ENCODE measurements around the gene AKT3.

Gene AKT3

DNA sequence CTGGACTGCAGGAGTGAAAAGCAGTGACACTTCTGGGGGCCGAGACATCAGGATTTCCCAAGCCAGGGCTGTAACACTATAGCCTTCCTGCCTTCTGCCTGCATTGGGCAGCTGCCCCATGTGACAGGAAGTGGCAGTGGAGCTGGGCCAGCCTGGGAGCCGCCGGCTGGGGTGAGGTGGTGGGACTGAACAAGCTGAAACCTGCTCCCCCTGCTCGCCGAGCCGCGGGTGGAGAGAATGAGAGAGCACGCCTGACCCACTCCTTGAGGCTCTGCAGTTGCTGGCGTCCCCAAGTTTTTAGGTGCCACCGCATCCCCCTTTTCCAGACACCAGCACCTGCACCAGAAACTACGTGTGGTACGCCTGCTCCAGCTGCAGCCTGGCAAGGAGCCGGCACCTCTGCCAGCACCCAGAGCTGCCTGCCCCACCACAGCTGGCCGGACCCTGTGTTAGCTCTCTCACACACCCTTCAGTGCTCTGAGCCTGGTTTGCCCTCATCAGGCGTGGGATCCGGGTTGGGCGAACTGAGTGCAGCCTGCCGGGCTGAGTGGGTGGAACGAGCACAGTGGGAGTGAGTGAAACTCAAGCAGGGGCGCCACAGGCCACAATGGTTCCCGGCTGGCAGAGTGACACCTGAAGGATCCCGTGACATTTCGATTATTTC lies 119.4 kb downstream of the AKT3 start:
- no peak for DNase-seq (ENCODE audit: low spot score in 2 of 2)
- in situ Hi-C loops (cut with MboI; ENCODE audit: low sequenced_read_pairs), result no loop called here

DNA sequence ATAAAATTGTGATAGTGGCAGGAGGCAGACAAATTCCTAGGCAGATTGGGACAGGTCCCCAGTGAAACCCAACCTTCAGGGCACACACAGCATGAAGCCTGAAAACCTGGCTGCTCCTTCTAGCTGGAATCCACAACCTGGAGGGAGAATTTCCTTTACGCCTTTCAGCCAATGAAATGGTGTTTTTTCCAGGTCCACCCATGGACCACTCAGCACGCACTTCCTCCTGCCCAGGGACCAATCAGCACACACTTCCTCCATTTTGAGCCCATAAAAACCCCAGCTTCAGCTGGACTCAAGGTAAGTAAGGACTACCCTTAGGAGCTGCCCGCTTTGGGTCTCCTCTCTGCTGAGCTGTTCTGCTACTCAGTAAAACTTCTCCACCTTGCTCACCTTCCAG lies 120.1 kb downstream of the AKT3 start:
- in situ Hi-C loops (cut with MboI; ENCODE audit: low sequenced_read_pairs), result no loop called here

More for the DNA sequence above, 119.4 kb downstream of the AKT3 start:
- Histone ChIP-seq H3K4me3 (no peak overlapping the region), H3K27me3 (ENCODE audit: low read depth) (no peaks in the 10 kb centered on the region), H3K9me3 (no peaks in the 10 kb centered on the region), H3K36me3 (replicated peaks) (no peaks in the 10 kb centered on the region), H3K4me1 (peaks cover 48% of the 10 kb centered on the region)

DNA sequence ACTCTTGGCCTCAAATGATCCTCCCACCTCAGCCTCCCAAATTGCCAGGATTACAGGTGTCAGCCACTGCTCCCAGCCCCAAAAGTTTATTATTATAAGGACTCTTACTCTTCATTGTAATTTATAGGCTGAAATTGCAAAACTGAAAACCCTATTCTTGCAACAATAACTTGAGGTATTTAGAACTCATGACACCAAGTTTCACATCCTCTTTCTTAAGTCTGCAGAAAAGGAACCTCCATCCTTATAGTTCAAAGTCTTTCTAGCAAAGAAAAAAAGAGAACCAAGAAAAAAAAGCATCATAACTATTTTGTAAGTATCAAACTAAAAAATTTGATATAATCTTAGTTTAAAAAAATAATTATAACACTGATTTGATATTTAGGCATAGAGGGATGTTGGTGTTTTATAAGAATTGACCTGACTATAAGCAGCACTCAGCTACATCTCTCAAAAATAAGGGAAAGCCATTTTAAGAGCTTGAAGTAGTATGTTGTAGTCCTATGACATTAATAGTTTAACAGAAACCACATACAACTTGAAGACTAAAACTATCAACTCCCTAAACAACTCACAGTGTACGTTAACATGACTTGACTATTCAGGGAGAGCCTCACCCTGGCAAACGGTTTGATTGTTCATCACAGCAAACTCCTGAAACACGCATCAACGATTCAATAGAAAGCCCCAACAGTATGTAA lies 122.4 kb downstream of the AKT3 start:
- in situ Hi-C loops (cut with MboI; ENCODE audit: low sequenced_read_pairs), result no loop called here
- no peak for DNase-seq (ENCODE audit: low spot score in 2 of 2)
- Histone ChIP-seq H3K4me1 (peaks cover 60% of the 10 kb centered on the region), H3K36me3 (replicated peaks) (no peaks in the 10 kb centered on the region), H3K4me3 (no peak overlapping the region), H3K27me3 (ENCODE audit: low read depth) (no peaks in the 10 kb centered on the region), H3K9me3 (no peaks in the 10 kb centered on the region)

More for the DNA sequence above, 120.1 kb downstream of the AKT3 start:
- H3K4me3 ChIP-seq, result no peak overlapping the region
- no peaks in the 10 kb centered on the region for H3K36me3 ChIP-seq (replicated peaks)
- H3K9me3 ChIP-seq, result no peaks in the 10 kb centered on the region
- H3K4me1 ChIP-seq, result peaks cover 54% of the 10 kb centered on the region
- DNase-seq (ENCODE audit: low spot score in 2 of 2), result no peak
- H3K27me3 ChIP-seq (ENCODE audit: low read depth), result no peaks in the 10 kb centered on the region

DNA sequence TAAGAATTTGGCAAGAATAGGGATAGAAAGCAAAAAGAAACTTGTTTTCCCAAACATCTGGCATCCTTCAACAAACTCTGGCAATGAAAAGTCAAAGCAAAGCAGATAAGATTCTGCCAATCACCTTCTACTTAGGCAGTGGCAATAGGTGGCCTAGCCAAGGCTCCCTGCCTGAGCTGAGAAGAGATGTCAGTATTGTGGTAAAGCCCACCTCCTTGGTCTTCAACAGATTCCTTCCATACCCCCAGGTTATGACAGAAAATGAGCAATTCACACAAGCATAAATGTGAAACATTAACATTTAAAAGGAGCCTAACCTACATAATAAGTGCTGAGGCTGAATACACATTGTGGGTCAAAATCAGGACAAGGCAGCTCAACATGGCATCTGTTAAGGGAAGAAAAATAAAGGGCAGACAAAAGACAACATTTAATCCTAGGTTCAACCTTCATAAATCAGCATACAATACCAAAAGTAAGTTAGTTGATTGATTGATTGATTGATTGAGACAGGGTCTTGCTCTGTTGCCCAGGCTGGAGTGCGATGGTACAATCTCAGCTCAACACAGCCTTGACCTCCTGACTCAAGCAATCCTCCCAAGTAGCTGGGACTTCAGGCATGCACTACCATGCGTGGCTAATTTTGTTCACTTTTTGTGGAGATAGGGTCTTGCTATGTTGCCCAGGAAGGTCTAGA lies 123.1 kb downstream of the AKT3 start:
- H3K27me3 ChIP-seq (ENCODE audit: low read depth), result no peaks in the 10 kb centered on the region
- peak; percentile 72 to 95 for DNase-seq (ENCODE audit: low spot score in 2 of 2)
- peaks cover 62% of the 10 kb centered on the region for H3K4me1 ChIP-seq
- in situ Hi-C loops (cut with MboI; ENCODE audit: low sequenced_read_pairs), result no loop called here
- H3K36me3 ChIP-seq (replicated peaks), result no peaks in the 10 kb centered on the region
- no peaks in the 10 kb centered on the region for H3K9me3 ChIP-seq
- no peak overlapping the region for H3K4me3 ChIP-seq

DNA sequence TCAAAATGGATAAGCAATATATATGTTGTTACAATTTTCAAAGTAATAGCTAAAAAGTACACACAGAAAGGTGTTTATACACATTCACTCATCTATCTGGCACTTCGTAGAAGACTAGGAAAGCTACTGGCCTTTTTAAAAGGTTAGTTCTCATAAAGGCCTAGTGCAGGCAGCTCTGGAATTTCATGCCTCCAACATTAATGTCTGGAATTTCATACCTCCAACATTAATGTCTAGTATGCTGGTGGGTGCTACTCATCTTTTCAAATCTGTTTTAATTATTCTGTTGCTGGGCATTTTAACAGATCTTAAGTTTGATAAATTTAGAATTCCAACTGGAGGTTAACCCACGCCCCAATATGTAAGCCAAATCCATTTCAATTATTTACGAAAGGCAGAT lies 124.2 kb downstream of the AKT3 start:
- in situ Hi-C loops (cut with MboI; ENCODE audit: low sequenced_read_pairs), result no loop called here
- DNase-seq (ENCODE audit: low spot score in 2 of 2), result no peak
- Histone ChIP-seq H3K9me3 (no peaks in the 10 kb centered on the region), H3K4me1 (peaks cover 64% of the 10 kb centered on the region), H3K27me3 (ENCODE audit: low read depth) (no peaks in the 10 kb centered on the region), H3K4me3 (no peak overlapping the region), H3K36me3 (replicated peaks) (no peaks in the 10 kb centered on the region)

DNA sequence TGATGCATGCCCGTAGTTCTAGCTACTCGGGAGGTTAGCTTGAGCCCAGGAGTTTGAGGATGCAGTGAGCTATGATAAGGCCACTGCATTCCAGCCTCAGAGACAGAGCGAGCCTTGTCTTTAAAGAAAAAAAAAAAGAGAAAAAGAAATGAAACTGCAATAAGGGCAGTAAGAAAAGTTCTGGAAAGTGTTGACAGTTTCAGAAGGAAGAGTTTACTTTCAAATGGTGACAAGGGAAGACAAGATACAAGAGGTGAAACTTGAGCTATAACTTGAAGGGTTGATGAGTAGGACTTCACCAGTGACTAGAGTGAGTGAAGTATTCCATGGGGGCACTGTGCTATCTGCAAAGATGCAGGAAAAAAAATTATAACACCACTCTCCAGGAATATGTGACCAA lies 125.0 kb downstream of the AKT3 start:
- no peaks in the 10 kb centered on the region for H3K9me3 ChIP-seq
- no peak overlapping the region for H3K4me3 ChIP-seq
- no peak for DNase-seq (ENCODE audit: low spot score in 2 of 2)
- in situ Hi-C loops (cut with MboI; ENCODE audit: low sequenced_read_pairs), result no loop called here
- H3K36me3 ChIP-seq (replicated peaks), result no peaks in the 10 kb centered on the region
- no peaks in the 10 kb centered on the region for H3K27me3 ChIP-seq (ENCODE audit: low read depth)
- peaks cover 64% of the 10 kb centered on the region for H3K4me1 ChIP-seq

DNA sequence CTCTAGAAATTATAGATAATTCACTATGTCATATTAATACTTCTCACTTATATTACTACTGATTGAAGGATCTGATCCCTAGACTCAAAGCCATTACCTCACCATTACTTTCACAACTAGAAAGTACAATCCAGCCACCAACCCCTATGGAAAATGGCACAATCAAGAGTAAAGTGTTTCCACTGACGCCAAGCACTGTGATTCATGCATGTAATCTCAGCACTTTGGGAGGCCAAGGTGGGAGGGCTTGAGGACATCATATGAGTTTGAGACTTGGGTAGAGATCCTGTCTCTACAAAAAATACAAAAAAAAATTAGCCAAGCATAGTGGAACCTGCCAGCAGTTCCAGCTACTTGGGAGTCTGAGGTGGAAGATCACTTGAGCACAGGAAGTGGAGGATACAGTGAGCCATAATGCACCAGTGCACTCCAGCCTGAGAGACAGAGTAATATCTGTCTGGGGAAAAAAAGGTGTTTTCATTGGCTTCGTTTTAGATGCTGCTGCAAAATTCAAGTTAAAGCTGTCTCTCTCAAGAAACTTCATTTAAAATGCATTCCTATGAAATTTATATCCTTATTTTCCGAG lies 126.5 kb downstream of the AKT3 start:
- no peaks in the 10 kb centered on the region for H3K9me3 ChIP-seq
- peaks cover 79% of the 10 kb centered on the region for H3K4me1 ChIP-seq
- DNase-seq (ENCODE audit: low spot score in 2 of 2), result no peak
- in situ Hi-C loops (cut with MboI; ENCODE audit: low sequenced_read_pairs), result no loop called here
- no peaks in the 10 kb centered on the region for H3K36me3 ChIP-seq (replicated peaks)
- no peaks in the 10 kb centered on the region for H3K27me3 ChIP-seq (ENCODE audit: low read depth)
- H3K4me3 ChIP-seq, result no peak overlapping the region

DNA sequence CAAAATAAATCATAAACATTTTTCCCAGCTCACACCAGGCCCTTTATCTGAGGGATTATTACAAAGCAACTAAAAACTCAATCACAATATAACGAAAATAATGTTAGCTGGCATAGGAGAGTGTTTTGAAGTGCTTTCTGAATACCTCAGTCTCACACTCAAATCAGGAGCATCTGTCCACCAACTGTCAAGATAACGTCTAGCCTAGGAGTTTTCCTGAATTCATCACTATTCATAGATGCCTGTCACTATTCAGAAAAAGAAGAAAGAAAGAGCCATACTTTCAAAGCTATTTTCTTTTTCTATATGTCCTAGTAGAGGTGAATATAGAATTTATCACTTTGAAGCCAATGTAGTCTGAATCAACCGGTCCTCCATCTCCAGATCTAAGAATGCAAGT lies 127.0 kb downstream of the AKT3 start:
- Histone ChIP-seq H3K9me3 (no peaks in the 10 kb centered on the region), H3K4me1 (peaks cover 84% of the 10 kb centered on the region), H3K36me3 (replicated peaks) (no peaks in the 10 kb centered on the region), H3K4me3 (no peak overlapping the region), H3K27me3 (ENCODE audit: low read depth) (no peaks in the 10 kb centered on the region)
- in situ Hi-C loops (cut with MboI; ENCODE audit: low sequenced_read_pairs), result no loop called here
- no peak for DNase-seq (ENCODE audit: low spot score in 2 of 2)

DNA sequence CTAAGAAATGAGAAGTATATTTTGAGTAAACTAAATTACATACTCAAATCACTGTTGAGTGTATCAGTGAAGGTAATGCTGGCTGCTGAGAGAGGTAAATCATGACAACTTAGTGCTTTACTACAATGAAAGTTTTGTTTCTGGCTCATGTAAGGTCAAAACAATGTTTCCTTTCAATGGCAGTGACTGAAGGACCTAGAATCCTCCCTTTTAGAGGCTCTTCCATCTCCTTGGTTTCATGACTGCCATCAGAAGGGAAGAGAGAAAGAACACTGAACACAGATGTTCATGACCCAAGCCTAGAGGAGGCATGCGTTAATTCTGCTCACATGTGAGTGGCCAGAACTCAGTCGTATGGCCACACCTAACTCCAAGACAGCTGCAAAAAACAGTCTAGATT lies 130.6 kb downstream of the AKT3 start:
- DNase-seq (ENCODE audit: low spot score in 2 of 2), result no peak
- H3K27me3 ChIP-seq (ENCODE audit: low read depth), result no peaks in the 10 kb centered on the region
- no peaks in the 10 kb centered on the region for H3K9me3 ChIP-seq
- in situ Hi-C loops (cut with MboI; ENCODE audit: low sequenced_read_pairs), result no loop called here
- H3K4me3 ChIP-seq, result no peak overlapping the region
- H3K4me1 ChIP-seq, result peaks cover 90% of the 10 kb centered on the region
- H3K36me3 ChIP-seq (replicated peaks), result no peaks in the 10 kb centered on the region

DNA sequence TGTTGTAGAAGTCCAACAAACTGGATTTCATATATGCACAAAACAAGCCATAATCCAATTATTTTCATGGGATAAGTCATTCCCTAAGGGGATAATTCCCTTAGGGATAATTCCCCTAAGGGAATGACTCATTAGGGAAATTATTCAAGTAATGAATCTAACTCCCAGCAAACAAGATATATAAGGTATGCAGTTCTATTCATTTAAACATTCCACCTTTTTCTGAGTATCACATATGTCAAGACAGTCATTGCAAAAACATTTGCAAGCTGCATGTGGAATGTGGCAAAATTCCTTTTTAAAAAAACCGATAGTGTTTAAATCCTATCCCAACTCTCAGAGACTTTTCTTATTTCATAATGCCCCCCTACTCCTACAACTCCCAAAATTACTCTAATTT lies 131.2 kb downstream of the AKT3 start:
- H3K4me3 ChIP-seq, result no peak overlapping the region
- H3K27me3 ChIP-seq (ENCODE audit: low read depth), result no peaks in the 10 kb centered on the region
- in situ Hi-C loops (cut with MboI; ENCODE audit: low sequenced_read_pairs), result no loop called here
- peaks cover 96% of the 10 kb centered on the region for H3K4me1 ChIP-seq
- H3K9me3 ChIP-seq, result no peaks in the 10 kb centered on the region
- H3K36me3 ChIP-seq (replicated peaks), result no peaks in the 10 kb centered on the region
- peak in 1 of 2 experiments; percentile 92 for DNase-seq (ENCODE audit: low spot score in 2 of 2)

DNA sequence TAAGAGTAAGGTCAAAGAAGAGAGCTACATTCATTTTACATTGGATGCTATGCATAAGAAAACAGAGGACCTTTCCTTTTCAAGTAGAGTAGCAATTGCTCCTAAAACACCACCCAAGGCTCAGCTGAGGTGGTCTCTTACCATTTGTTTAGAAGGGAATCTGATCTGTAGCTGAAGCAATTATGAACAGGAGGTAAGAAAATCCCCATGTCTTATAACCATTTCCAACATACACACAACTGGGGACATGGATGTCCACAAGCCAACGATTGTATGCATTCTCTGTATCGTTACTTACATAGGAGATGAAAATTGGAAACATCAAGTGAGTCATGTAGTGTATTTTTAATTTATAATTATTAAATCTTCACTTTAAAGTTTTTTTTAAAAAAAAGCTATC lies 132.0 kb downstream of the AKT3 start:
- Histone ChIP-seq H3K4me3 (no peak overlapping the region), H3K9me3 (no peaks in the 10 kb centered on the region), H3K36me3 (replicated peaks) (no peaks in the 10 kb centered on the region), H3K27me3 (ENCODE audit: low read depth) (no peaks in the 10 kb centered on the region), H3K4me1 (peaks cover 93% of the 10 kb centered on the region)
- no peak for DNase-seq (ENCODE audit: low spot score in 2 of 2)
- in situ Hi-C loops (cut with MboI; ENCODE audit: low sequenced_read_pairs), result no loop called here

DNA sequence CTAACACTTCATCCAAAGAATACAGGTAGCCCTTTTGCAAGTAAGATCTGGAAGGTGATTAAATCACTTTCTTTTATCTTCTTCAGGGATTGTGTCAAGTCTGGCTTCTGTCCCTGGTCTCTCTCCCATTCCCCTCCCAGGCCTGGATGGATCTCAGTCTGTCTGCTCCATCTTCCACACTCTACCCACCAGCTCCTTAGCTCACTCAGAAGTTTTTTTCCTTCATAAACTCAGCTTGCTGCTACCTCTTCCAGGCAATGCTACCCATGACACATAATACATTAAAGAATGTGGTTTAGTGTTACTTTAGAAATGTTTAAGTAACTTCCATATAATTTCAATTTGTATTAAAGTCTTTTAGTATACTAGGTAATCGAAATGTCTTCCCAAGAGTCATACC lies 133.1 kb downstream of the AKT3 start:
- in situ Hi-C loops (cut with MboI; ENCODE audit: low sequenced_read_pairs), result no loop called here
- Histone ChIP-seq H3K9me3 (no peaks in the 10 kb centered on the region), H3K4me3 (no peak overlapping the region), H3K4me1 (peaks cover 93% of the 10 kb centered on the region), H3K27me3 (ENCODE audit: low read depth) (no peaks in the 10 kb centered on the region), H3K36me3 (replicated peaks) (no peaks in the 10 kb centered on the region)
- DNase-seq (ENCODE audit: low spot score in 2 of 2), result no peak

DNA sequence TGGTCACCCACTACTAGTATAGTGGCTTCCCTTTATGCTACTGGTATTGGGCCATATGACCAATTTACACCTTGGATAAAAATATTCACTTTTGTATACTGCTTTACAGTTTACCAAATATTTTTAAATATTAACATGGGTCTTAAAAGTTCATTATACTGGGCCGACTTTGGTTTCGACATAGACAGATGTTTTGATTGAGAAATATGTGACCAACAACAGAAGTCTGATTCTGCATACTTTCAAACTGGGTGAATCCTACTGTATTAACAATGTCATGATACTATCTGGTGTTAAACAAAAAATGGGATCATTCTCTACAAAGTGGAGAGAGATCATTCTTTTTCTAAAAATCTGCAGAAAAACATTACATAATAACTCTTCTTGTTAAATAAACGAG lies 134.8 kb downstream of the AKT3 start:
- H3K9me3 ChIP-seq, result no peaks in the 10 kb centered on the region
- H3K4me3 ChIP-seq, result no peak overlapping the region
- in situ Hi-C loops (cut with MboI; ENCODE audit: low sequenced_read_pairs), result no loop called here
- no peaks in the 10 kb centered on the region for H3K36me3 ChIP-seq (replicated peaks)
- no peaks in the 10 kb centered on the region for H3K27me3 ChIP-seq (ENCODE audit: low read depth)
- DNase-seq (ENCODE audit: low spot score in 2 of 2), result no peak
- H3K4me1 ChIP-seq, result peaks cover 93% of the 10 kb centered on the region
